PC-3 (cell line): ENCODE results near the gene ZNF629. TPM values are rescaled to one million over a fixed set of nuclear protein-coding genes. Genes with fewer than 3 reads are reported as not detected.
"Not testable (repeated sequence)": the region's sequence is repeated elsewhere in the genome, so short reads cannot be mapped to it uniquely, and the experiment has no call there.

Experiments used
- ATAC-seq: fragments of 200-7000 bp; cut with Tn5 transposase; 2 replicates; pipeline ENCODE4 v1.9.1; 2020; ENCODE audit warnings: mild to moderate bottlenecking, moderate library complexity
- BruUV-seq: library from RNA; stranded (reverse); fragments of 400-500 nt; replicated peaks from 2 replicates; lab custom pipeline; 2021; lab: Mats Ljungman, UMichigan
- CTCF ChIA-PET: fragments of 300-600 bp; sonication (Branson Sonifier 250); formaldehyde crosslinking; loops from one replicate; lab custom pipeline; 2022; ENCODE audit warnings: antibody characterized with exemption; lab: Charles Lee
- POLR2A ChIA-PET: fragments of 300-600 bp; sonication (Branson Sonifier 250); formaldehyde crosslinking; loops from one replicate; lab custom pipeline; 2022; ENCODE audit warnings: antibody characterized with exemption; ENCODE audit not compliant: unreplicated experiment; lab: Charles Lee
- DNase-seq: peaks from one replicate; pipeline ENCODE4 v3.0.0-alpha.2; 2015
- H2AFZ ChIP-seq: fragments of 300-600 bp; sonication (generic); 2 replicates; pipeline ENCODE4 v1.6.0; 2016; ENCODE audit warnings: antibody characterized with exemption, low read length
- H3F3A ChIP-seq: fragments of 300-600 bp; sonication (generic); one replicate; pipeline ENCODE4 v1.6.0; 2017; ENCODE audit warnings: antibody characterized with exemption, low read length, control low read depth, mild to moderate bottlenecking; ENCODE audit not compliant: unreplicated experiment
- H3K27ac ChIP-seq: fragments of 300-600 bp; sonication (generic); 2 replicates; pipeline ENCODE4 v1.5.1; 2016; ENCODE audit warnings: mild to moderate bottlenecking, low read length
- H3K27me3 ChIP-seq: fragments of 300-600 bp; sonication (generic); 2 replicates; pipeline ENCODE4 v1.6.1; 2016; ENCODE audit warnings: low read length, mixed read lengths
- H3K36me3 ChIP-seq: fragments of 300-600 bp; sonication (generic); 2 replicates; pipeline ENCODE4 v1.6.1; 2016; ENCODE audit warnings: low read depth, mixed run types, low read length, mixed read lengths
- H3K4me1 ChIP-seq: fragments of 300-600 bp; sonication (generic); 2 replicates; pipeline ENCODE4 v1.5.1; 2016; ENCODE audit warnings: low read length; ENCODE audit not compliant: insufficient read depth
- H3K4me2 ChIP-seq: fragments of 300-600 bp; sonication (generic); 2 replicates; pipeline ENCODE4 v1.6.0; 2016; ENCODE audit warnings: low read length
- H3K4me3 ChIP-seq: fragments of 300-600 bp; sonication (generic); 2 replicates; pipeline ENCODE4 v1.5.1; 2016; ENCODE audit warnings: mild to moderate bottlenecking, low read length, mixed read lengths
- H3K79me2 ChIP-seq: fragments of 300-600 bp; sonication (generic); 2 replicates; pipeline ENCODE4 v1.6.1; 2017; ENCODE audit warnings: low read length, mixed read lengths
- H3K9ac ChIP-seq: fragments of 300-600 bp; sonication (generic); 2 replicates; pipeline ENCODE4 v1.6.0; 2016; ENCODE audit warnings: mild to moderate bottlenecking, low read length
- H3K9me2 ChIP-seq: fragments of 300-600 bp; sonication (generic); replicated peaks from 2 replicates; pipeline ENCODE4 v1.6.1; 2016; ENCODE audit warnings: mixed run types, low read length, mixed read lengths
- H3K9me3 ChIP-seq: fragments of 300-600 bp; sonication (generic); 2 replicates; pipeline ENCODE4 v1.6.1; 2016; ENCODE audit warnings: low read length, mixed read lengths
- H4K20me1 ChIP-seq: fragments of 300-600 bp; sonication (generic); 2 replicates; pipeline ENCODE4 v1.6.1; 2016; ENCODE audit warnings: low read length, mixed read lengths
- EZH2 ChIP-seq: fragments of 300-600 bp; sonication (generic); IDR thresholded peaks from one replicate; pipeline ENCODE4 v1.6.1; 2017; ENCODE audit warnings: antibody characterized with exemption, mild to moderate bottlenecking, low read length; ENCODE audit not compliant: unreplicated experiment
- EZH2phosphoT487 ChIP-seq: fragments of 300-600 bp; sonication (generic); IDR thresholded peaks from 2 replicates; pipeline ENCODE4 v1.6.1; 2018; ENCODE audit warnings: mild to moderate bottlenecking, antibody characterized with exemption, low read length, borderline replicate concordance
- intact Hi-C: fragments of 100-400 bp; cut with micrococcal nuclease; formaldehyde crosslinking; loops from 2 replicates; pipeline ENCODE4 v1.9.0; 2023
- total RNA-seq: library from RNA; depleted of rRNA; stranded (reverse); fragments of >200 nt; gene quantifications from 2 replicates; pipeline ENCODE4 v1.2.3, GENCODE V29; 2014
- TF ChIP-seq, protein P1 (sequence below): fragments of 300-600 bp; sonication (generic); conservative IDR thresholded peaks from 2 replicates; pipeline ENCODE4 v1.5.1; 2017; ENCODE audit warnings: antibody characterized with exemption, low read depth, mild to moderate bottlenecking, low read length

The ZNF629 gene
- total RNA-seq, 1 experiment from 2014 or later: 7.8 TPM

DNA sequence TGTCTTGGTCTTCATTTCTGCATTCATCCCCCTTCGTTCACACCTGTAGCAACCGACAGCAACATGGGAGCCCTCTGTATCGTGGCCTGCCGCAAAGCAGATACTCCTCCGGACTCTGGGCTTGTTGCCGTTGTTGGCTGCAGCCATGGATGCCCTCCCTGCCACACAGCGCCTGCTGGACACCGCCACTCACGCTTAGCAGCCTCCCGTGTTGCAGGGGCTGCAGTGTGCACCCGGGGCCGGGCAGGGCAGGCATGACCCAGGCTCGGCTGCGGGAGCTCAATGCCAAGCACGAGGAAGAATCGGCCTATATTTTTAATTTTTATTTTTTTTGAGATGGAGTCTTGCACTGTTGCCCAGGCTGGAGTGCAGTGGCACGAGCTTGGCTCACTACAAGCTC lies 34.9 kb upstream of the ZNF629 start:
- no peaks in the 10 kb centered on the region for H3K9me2 ChIP-seq
- no peaks in the 10 kb centered on the region for H3K36me3 ChIP-seq
- H3K4me2 ChIP-seq: no peak overlapping the region
- no peak overlapping the region for H3K4me3 ChIP-seq
- no peak overlapping the region for H3K9ac ChIP-seq
- H3K9me3 ChIP-seq: no peaks in the 10 kb centered on the region
- H3K4me1 ChIP-seq: no peaks in the 10 kb centered on the region
- ChIA-PET CTCF (no interaction called here), POLR2A (no interaction called here)
- H3K27ac ChIP-seq: no peak overlapping the region
- BruUV-seq: no TSS peak
- H3F3A ChIP-seq: no peaks in the 10 kb centered on the region
- no peak for TF ChIP-seq EZH2phosphoT487
- no peak for TF ChIP-seq EZH2
- TF ChIP-seq, protein P1, sequence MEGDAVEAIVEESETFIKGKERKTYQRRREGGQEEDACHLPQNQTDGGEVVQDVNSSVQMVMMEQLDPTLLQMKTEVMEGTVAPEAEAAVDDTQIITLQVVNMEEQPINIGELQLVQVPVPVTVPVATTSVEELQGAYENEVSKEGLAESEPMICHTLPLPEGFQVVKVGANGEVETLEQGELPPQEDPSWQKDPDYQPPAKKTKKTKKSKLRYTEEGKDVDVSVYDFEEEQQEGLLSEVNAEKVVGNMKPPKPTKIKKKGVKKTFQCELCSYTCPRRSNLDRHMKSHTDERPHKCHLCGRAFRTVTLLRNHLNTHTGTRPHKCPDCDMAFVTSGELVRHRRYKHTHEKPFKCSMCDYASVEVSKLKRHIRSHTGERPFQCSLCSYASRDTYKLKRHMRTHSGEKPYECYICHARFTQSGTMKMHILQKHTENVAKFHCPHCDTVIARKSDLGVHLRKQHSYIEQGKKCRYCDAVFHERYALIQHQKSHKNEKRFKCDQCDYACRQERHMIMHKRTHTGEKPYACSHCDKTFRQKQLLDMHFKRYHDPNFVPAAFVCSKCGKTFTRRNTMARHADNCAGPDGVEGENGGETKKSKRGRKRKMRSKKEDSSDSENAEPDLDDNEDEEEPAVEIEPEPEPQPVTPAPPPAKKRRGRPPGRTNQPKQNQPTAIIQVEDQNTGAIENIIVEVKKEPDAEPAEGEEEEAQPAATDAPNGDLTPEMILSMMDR: no peak
- no peak for ATAC-seq
- no peaks in the 10 kb centered on the region for H3K27me3 ChIP-seq
- H4K20me1 ChIP-seq: no peaks in the 10 kb centered on the region
- H3K79me2 ChIP-seq: no peaks in the 10 kb centered on the region
- no peak for DNase-seq
- H2AFZ ChIP-seq: no peak overlapping the region
- intact Hi-C loops: no loop called here

DNA sequence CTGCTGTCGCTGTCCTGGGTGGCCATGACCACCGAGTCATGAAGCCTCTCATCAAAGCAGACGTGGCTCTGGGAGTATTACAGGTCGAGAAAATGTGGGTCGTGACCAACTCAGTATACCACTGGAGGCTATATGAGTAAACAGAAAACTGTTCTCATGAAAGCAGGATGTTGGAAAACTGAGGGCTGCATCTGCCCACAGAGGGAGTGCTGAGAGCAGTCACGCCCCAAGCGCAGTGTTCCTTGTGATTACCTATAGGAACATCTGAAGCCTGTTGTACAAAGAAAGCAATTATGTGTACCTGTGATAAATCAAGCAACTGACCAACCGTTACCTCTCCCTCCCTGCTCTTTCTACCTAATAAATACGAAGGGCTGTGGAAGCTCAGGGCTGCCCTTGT lies 34.4 kb upstream of the ZNF629 start:
- H3K9me3 ChIP-seq, H3K9ac ChIP-seq, H3K4me1 ChIP-seq, H3K27me3 ChIP-seq, DNase-seq, H3K4me3 ChIP-seq, H3K27ac ChIP-seq, CTCF ChIA-PET, intact Hi-C loops, H3K4me2 ChIP-seq, ATAC-seq, POLR2A ChIA-PET, H3K36me3 ChIP-seq, H4K20me1 ChIP-seq, H2AFZ ChIP-seq, H3K9me2 ChIP-seq, BruUV-seq, H3F3A ChIP-seq, H3K79me2 ChIP-seq: not testable (repeated sequence)

DNA sequence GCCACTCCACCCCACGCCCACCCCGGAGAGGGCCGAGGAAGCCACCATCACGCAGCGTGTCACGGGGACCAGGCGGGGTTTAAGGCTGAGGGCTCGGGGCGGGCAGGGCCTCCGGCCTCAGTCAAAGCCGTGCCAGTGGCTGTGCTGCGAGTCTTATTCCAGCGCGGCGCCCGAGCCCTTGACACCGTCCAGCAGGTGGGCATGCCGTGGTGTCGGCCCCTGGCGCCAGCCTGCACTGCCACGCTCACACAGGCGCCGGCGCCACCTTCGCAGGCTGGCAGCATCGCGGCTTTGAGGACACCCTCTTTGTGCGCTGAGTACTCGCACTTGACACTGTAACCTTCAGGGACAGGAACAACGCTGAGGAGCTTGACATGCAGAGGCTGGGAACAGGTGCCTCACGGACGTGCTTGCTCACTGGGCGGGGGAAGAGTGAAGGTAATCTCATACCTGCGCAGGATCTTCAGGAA lies 34.0 kb upstream of the ZNF629 start:
- no peaks in the 10 kb centered on the region for H3K9me2 ChIP-seq
- no peak overlapping the region for H3K27ac ChIP-seq
- ChIA-PET POLR2A (no interaction called here), CTCF (no interaction called here)
- H2AFZ ChIP-seq: no peak overlapping the region
- H3F3A ChIP-seq: no peaks in the 10 kb centered on the region
- TF ChIP-seq EZH2phosphoT487 (no peak), EZH2 (no peak)
- TF ChIP-seq, protein P1: no peak
- ATAC-seq: no peak
- H4K20me1 ChIP-seq: no peaks in the 10 kb centered on the region
- H3K36me3 ChIP-seq: no peaks in the 10 kb centered on the region
- no peaks in the 10 kb centered on the region for H3K9me3 ChIP-seq
- H3K4me1 ChIP-seq: no peaks in the 10 kb centered on the region
- no peak overlapping the region for H3K4me3 ChIP-seq
- no TSS peak for BruUV-seq
- no peaks in the 10 kb centered on the region for H3K79me2 ChIP-seq
- H3K27me3 ChIP-seq: no peaks in the 10 kb centered on the region
- no peak overlapping the region for H3K9ac ChIP-seq
- intact Hi-C loops: no loop called here
- no peak for DNase-seq
- no peak overlapping the region for H3K4me2 ChIP-seq
